SK-N-SH (cell line): Measurements from ENCODE around the gene REM1.

Experiments used
- CHD2 ChIP-seq: fragments of 150-350 bp; IDR thresholded peaks from 2 replicates; pipeline ENCODE4 v1.6.1; 2018; ENCODE audit warnings: low read length; ENCODE audit not compliant: partially characterized antibody
- GABPA ChIP-seq: IDR thresholded peaks from 2 replicates; pipeline ENCODE4 v1.4.0; 2012; ENCODE audit warnings: low read depth, mild to moderate bottlenecking

DNA sequence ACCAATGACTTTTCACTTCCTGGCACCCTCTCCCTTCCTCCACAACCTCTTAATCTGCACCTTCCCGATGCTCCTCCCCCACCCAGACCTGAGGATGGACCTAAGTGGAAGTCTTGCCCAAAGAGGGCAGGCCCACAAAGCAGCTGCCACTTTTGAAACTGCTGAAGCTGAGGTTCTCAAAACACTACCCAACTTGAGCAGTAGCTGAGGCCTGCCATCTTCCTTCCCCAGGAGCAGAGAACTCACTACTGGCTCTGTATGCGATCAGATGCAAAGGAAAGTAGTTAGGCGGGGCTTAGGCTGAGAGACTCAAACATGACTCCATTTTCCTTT is 40.7 kb downstream of the REM1 start:
- TF ChIP-seq GABPA (no peak), CHD2 (no peak)
